ENCODE data around the gene COQ8A.

DNA sequence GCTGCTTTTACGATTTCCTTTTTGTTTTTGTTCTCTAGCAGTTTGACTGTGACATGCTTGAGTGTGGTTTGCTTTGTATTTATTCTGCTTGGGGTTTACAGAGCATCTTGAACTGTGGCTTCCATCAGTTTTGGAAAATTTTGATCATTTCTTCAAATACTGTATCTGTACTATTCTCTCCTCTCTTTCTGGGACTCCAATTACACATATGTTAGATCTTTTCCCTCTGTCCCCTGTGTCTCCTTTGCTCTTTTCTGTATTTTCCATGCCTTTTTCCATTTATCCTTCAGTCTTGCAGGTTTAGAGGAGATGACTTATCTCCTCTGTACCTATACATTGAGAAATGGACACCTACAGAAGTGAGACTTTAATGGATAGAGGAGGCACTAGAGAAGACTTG is 31.7 kb downstream of the COQ8A start:
- TF ChIP-seq POLR2AphosphoS5 (IDR thresholded peaks at IDR 0.05): no peak
- TF ChIP-seq, protein P1, sequence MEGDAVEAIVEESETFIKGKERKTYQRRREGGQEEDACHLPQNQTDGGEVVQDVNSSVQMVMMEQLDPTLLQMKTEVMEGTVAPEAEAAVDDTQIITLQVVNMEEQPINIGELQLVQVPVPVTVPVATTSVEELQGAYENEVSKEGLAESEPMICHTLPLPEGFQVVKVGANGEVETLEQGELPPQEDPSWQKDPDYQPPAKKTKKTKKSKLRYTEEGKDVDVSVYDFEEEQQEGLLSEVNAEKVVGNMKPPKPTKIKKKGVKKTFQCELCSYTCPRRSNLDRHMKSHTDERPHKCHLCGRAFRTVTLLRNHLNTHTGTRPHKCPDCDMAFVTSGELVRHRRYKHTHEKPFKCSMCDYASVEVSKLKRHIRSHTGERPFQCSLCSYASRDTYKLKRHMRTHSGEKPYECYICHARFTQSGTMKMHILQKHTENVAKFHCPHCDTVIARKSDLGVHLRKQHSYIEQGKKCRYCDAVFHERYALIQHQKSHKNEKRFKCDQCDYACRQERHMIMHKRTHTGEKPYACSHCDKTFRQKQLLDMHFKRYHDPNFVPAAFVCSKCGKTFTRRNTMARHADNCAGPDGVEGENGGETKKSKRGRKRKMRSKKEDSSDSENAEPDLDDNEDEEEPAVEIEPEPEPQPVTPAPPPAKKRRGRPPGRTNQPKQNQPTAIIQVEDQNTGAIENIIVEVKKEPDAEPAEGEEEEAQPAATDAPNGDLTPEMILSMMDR (IDR thresholded peaks at IDR 0.05): no peak
- no peak for TF ChIP-seq POLR2A (IDR thresholded peaks at IDR 0.05)
- no peak for TF ChIP-seq EP300 (IDR thresholded peaks at IDR 0.05)

All from stomach (tissue), 4 donors.